T follicular helper cell (primary cell): ENCODE measurements around the gene WBP11.
A peak's percentile ranks its signal among the peaks of the same experiment; 100 is the strongest.

ENCODE experiments used
- DNase-seq: peaks from one replicate; pipeline ENCODE4 v3.0.0-alpha.2; 2020; ENCODE audit warnings: low read depth

The WBP11 gene

GRCh38 chr12:14824012-14824634 is 20.8 kb upstream of the WBP11 start:
- no peak for DNase-seq

GRCh38 chr12:14814014-14814413 is 10.7 kb upstream of the WBP11 start, which contains the start of gene SMCO3:
SMCO3 (minus strand) TSS chr12:14814182; CDS start chr12:14806680, 7,502 bp downstream.
- no peak for DNase-seq

- no peak for DNase-seq
Observed at GRCh38 chr12:14811486-14811885, 8.2 kb upstream of the WBP11 start.

GRCh38 chr12:14810953-14811483 is 7.7 kb upstream of the WBP11 start:
- no peak for DNase-seq

- no peak for DNase-seq
Observed at GRCh38 chr12:14810167-14810952, 7.1 kb upstream of the WBP11 start.

GRCh38 chr12:14803830-14804160 is 517 bp upstream of the WBP11 start:
- no peak for DNase-seq

GRCh38 chr12:14802721-14803010 is 612 bp downstream of the WBP11 start:
- no peak for DNase-seq

GRCh38 chr12:14802247-14802646 is 1.0 kb downstream of the WBP11 start:
- no peak for DNase-seq

- DNase-seq: no peak
Observed at GRCh38 chr12:14795028-14795448, 8.2 kb downstream of the WBP11 start.

GRCh38 chr12:14785568-14785967 is 17.7 kb downstream of the WBP11 start:
- DNase-seq: no peak

GRCh38 chr12:14784471-14784870 is 18.8 kb downstream of the WBP11 start:
- DNase-seq: no peak

- no peak for DNase-seq
Observed at GRCh38 chr12:14782756-14783155, 20.5 kb downstream of the WBP11 start.

- no peak for DNase-seq
Observed at GRCh38 chr12:14781563-14781962, 21.7 kb downstream of the WBP11 start.

- no peak for DNase-seq
Observed at GRCh38 chr12:14780859-14781258, 22.4 kb downstream of the WBP11 start.

- no peak for DNase-seq
Observed at GRCh38 chr12:14779834-14780233, 23.4 kb downstream of the WBP11 start.

GRCh38 chr12:14777271-14777670 is 26.0 kb downstream of the WBP11 start:
- no peak for DNase-seq

- no peak for DNase-seq
Observed at GRCh38 chr12:14776236-14776961, 26.9 kb downstream of the WBP11 start.

GRCh38 chr12:14775636-14775980 is 27.7 kb downstream of the WBP11 start:
- no peak for DNase-seq

GRCh38 chr12:14774906-14775635 is 28.2 kb downstream of the WBP11 start:
- DNase-seq: peak; percentile 6

- peak; percentile 85 for DNase-seq
Observed at GRCh38 chr12:14774074-14774905, 29.0 kb downstream of the WBP11 start.

- DNase-seq: no peak
Observed at GRCh38 chr12:14773685-14774073, 29.6 kb downstream of the WBP11 start.
